Fibroblast of the aortic adventitia (primary cell): ENCODE measurements around the gene MINDY2. TPM values are rescaled to one million over a fixed set of nuclear protein-coding genes. Genes with fewer than 3 reads are reported as not detected.

Experiments
- DNase-seq: peaks from one replicate; pipeline ENCODE4 v3.0.0-alpha.2; 2010; ENCODE audit warnings: low read depth
- H3K4me3 ChIP-seq: 2 replicates; pipeline ENCODE4 v1.5.1; 2011; ENCODE audit warnings: low read depth, mild to moderate bottlenecking, control low read depth, low read length, moderate library complexity
- CTCF ChIP-seq: IDR thresholded peaks from 2 replicates; pipeline ENCODE4 v1.5.1; 2011; ENCODE audit warnings: mild to moderate bottlenecking, low read length, control low read depth, inconsistent platforms; ENCODE audit not compliant: insufficient read depth
- total RNA-seq: library from RNA; depleted of rRNA; stranded (reverse); fragments of >200 nt; gene quantifications from 2 replicates; pipeline ENCODE4 v1.2.3, GENCODE V29; 2012; ENCODE audit warnings: low replicate concordance

MINDY2 gene
- total RNA-seq, 1 donor = 25.8 TPM

GRCh38 chr15:58734859-58735258 lies 36.2 kb upstream of the MINDY2 start:
- DNase-seq = no peak
- TF ChIP-seq CTCF = no peak

GRCh38 chr15:58736018-58736643 lies 35.0 kb upstream of the MINDY2 start:
- no peak for DNase-seq
- H3K4me3 ChIP-seq = no peak overlapping the region
- no peak for TF ChIP-seq CTCF

More at GRCh38 chr15:58734859-58735258, 36.2 kb upstream of the MINDY2 start:
- no peak overlapping the region for H3K4me3 ChIP-seq

- no peak for DNase-seq
- no peak overlapping the region for H3K4me3 ChIP-seq
- no peak for TF ChIP-seq CTCF
Measured at GRCh38 chr15:58737298-58737697, 33.8 kb upstream of the MINDY2 start.

GRCh38 chr15:58738046-58738707 lies 32.9 kb upstream of the MINDY2 start:
- H3K4me3 ChIP-seq = no peak overlapping the region
- peak; percentile 47 for DNase-seq
- no peak for TF ChIP-seq CTCF

GRCh38 chr15:58740436-58740835 lies 30.7 kb upstream of the MINDY2 start:
- no peak overlapping the region for H3K4me3 ChIP-seq
- no peak for DNase-seq
- no peak for TF ChIP-seq CTCF

GRCh38 chr15:58741032-58741431 lies 30.1 kb upstream of the MINDY2 start:
- no peak overlapping the region for H3K4me3 ChIP-seq
- TF ChIP-seq CTCF = no peak
- DNase-seq = no peak
